Panc1 (cell line): ENCODE measurements around the gene TARBP1. TPM values are rescaled to one million over a fixed set of nuclear protein-coding genes. Genes with fewer than 3 reads are reported as not detected.

Experiments used
- ATAC-seq: fragments of 200-7000 bp; cut with Tn5 transposase; 2 replicates; pipeline ENCODE4 v1.9.1; 2020; ENCODE audit warnings: mild to moderate bottlenecking, moderate library complexity
- BruUV-seq: library from RNA; stranded (reverse); fragments of 400-500 nt; replicated peaks from 2 replicates; lab custom pipeline; 2021; lab: Mats Ljungman, UMichigan
- CTCF ChIA-PET: fragments of 300-600 bp; sonication (Branson Sonifier 250); formaldehyde crosslinking; loops from one replicate; lab custom pipeline; 2022; ENCODE audit warnings: antibody characterized with exemption; lab: Charles Lee
- POLR2A ChIA-PET: fragments of 300-600 bp; sonication (Branson Sonifier 250); formaldehyde crosslinking; loops from one replicate; lab custom pipeline; 2022; ENCODE audit warnings: antibody characterized with exemption; lab: Charles Lee
- DNase-seq: peaks from one replicate; pipeline ENCODE4 v3.0.0-alpha.2; 2010; ENCODE audit warnings: low read depth, low spot score
- H3K27ac ChIP-seq: 2 replicates; pipeline ENCODE4 v1.5.1; 2011; ENCODE audit warnings: mild to moderate bottlenecking, low read length, inconsistent platforms
- H3K27me3 ChIP-seq: fragments of 200-500 bp; sonication (Bioruptor generic); 2 replicates; pipeline ENCODE4 v1.6.0; 2014; ENCODE audit warnings: low read length, inconsistent platforms; ENCODE audit not compliant: control insufficient read depth, insufficient read depth
- H3K36me3 ChIP-seq: fragments of 200-500 bp; sonication (Bioruptor generic); 2 replicates; pipeline ENCODE4 v1.5.1; 2014; ENCODE audit warnings: inconsistent platforms, mild to moderate bottlenecking, low read length, moderate library complexity; ENCODE audit not compliant: control insufficient read depth, insufficient read depth
- H3K4me1 ChIP-seq: 2 replicates; pipeline ENCODE4 v1.5.1; 2011; ENCODE audit warnings: inconsistent platforms, mild to moderate bottlenecking, low read length, moderate library complexity; ENCODE audit not compliant: control insufficient read depth, insufficient read depth
- H3K4me3 ChIP-seq, 2 experiments: 2 replicates each; pipeline ENCODE4 v1.5.1; 2011 to 2012; ENCODE audit warnings: low read depth in 2 of 2, low read length in 2 of 2, mild to moderate bottlenecking in 2 of 2, inconsistent platforms in 1 of 2, moderate library complexity in 1 of 2
- H3K9me3 ChIP-seq: fragments of 200-500 bp; sonication (Bioruptor generic); 2 replicates; pipeline ENCODE4 v1.5.1; 2014; ENCODE audit warnings: low read depth, mild to moderate bottlenecking, inconsistent platforms, low read length, moderate library complexity; ENCODE audit not compliant: control insufficient read depth, insufficient read depth
- CTCF ChIP-seq: fragments of 450-650 bp; IDR thresholded peaks from 2 replicates; pipeline ENCODE4 v1.5.1; 2017; ENCODE audit warnings: mild to moderate bottlenecking
- POLR2AphosphoS5 ChIP-seq: IDR thresholded peaks from 2 replicates; pipeline ENCODE4 v1.6.1; 2012; ENCODE audit warnings: mild to moderate bottlenecking, low read depth, low read length, moderate library complexity
- REST ChIP-seq, 2 experiments: IDR thresholded peaks; 2 replicates each; pipeline ENCODE4 v1.6.1; 2011 to 2012; ENCODE audit warnings: low read depth in 2 of 2, control low read depth in 1 of 2, low read length in 1 of 2, mild to moderate bottlenecking in 1 of 2, moderate library complexity in 1 of 2; ENCODE audit not compliant: insufficient read depth in 1 of 2
- SIN3A ChIP-seq: IDR thresholded peaks from 2 replicates; pipeline ENCODE4 v1.6.1; 2012; ENCODE audit warnings: low read depth, mild to moderate bottlenecking, low read length, moderate library complexity, borderline replicate concordance; ENCODE audit not compliant: insufficient read depth
- TCF7L2 ChIP-seq: IDR thresholded peaks from 2 replicates; pipeline ENCODE4 v1.6.1; 2011; ENCODE audit warnings: mild to moderate bottlenecking, low read depth, low read length, inconsistent platforms
- in situ Hi-C: cut with HindIII; loops from 2 replicates; pipeline ENCODE4 v1.10.0; 2016; ENCODE audit warnings: low sequenced_read_pairs, low pct_unique_long_range_greater_than_20kb
- intact Hi-C: fragments of 100-400 bp; cut with micrococcal nuclease; formaldehyde crosslinking; loops from one replicate; pipeline ENCODE4 v1.10.0; 2022; ENCODE audit not compliant: unreplicated experiment
- total RNA-seq: library from RNA; stranded (reverse); gene quantifications from one replicate; pipeline ENCODE4 v1.2.1, GENCODE V29; 2021; ENCODE audit not compliant: unreplicated experiment

Gene TARBP1
- total RNA-seq, 1 experiment from 2014 or later, result 45.0 TPM

GRCh38 chr1:234395297-234395696, 83.7 kb downstream of the TARBP1 start:
- H3K4me1 ChIP-seq, result peaks cover 4% of the 10 kb centered on the region; the same call in 1 of the 2 replicates
- TF ChIP-seq SIN3A, result no peak
- TF ChIP-seq TCF7L2, result no peak
- no peak for TF ChIP-seq POLR2AphosphoS5
- TF ChIP-seq REST (IDR thresholded peaks at IDR 0.05; ENCODE audit: insufficient read depth in 1 of 2, low read depth in 2 of 2, low read length in 1 of 2), result no peak
- TF ChIP-seq CTCF, result no peak
- H3K4me3 ChIP-seq, result no peak overlapping the region
- intact Hi-C loops, result no loop called here
- H3K27ac ChIP-seq, result no peak overlapping the region
- H3K9me3 ChIP-seq, result no peaks in the 10 kb centered on the region
- no TSS peak for BruUV-seq
- H3K36me3 ChIP-seq, result peaks cover 28% of the 10 kb centered on the region
- CTCF ChIA-PET, result interaction anchor here (0.7 kb wide), 1 partner anchor 71 kb away, joined by 3 read pairs; no protein-coding TSS in a partner anchor
- no peak for DNase-seq
- in situ Hi-C loops, result no loop called here
- no peak for ATAC-seq
- H3K27me3 ChIP-seq, result no peaks in the 10 kb centered on the region
- POLR2A ChIA-PET, result no interaction called here

GRCh38 chr1:234393190-234393589, 85.8 kb downstream of the TARBP1 start:
- ATAC-seq (no peak), DNase-seq (no peak)
- Histone ChIP-seq H3K9me3 (no peaks in the 10 kb centered on the region), H3K4me1 (no peaks in the 10 kb centered on the region), H3K27ac (no peak overlapping the region), H3K36me3 (peaks cover 29% of the 10 kb centered on the region), H3K4me3 (no peak overlapping the region), H3K27me3 (no peaks in the 10 kb centered on the region)
- intact Hi-C loops, result no loop called here
- CTCF ChIA-PET, result no interaction called here
- BruUV-seq, result no TSS peak
- in situ Hi-C loops, result no loop called here
- POLR2A ChIA-PET, result interaction anchor here (0.6 kb wide), 1 partner anchor 160 kb away, joined by 3 read pairs; no protein-coding TSS in a partner anchor
- no peak for TF ChIP-seq CTCF
- no peak for TF ChIP-seq POLR2AphosphoS5
- no peak for TF ChIP-seq SIN3A
- no peak for TF ChIP-seq TCF7L2
- no peak for TF ChIP-seq REST (IDR thresholded peaks at IDR 0.05; ENCODE audit: insufficient read depth in 1 of 2, low read depth in 2 of 2, low read length in 1 of 2)
